Activated CD4-positive, CD25-positive, alpha-beta regulatory T cell treated with anti-CD3 and anti-CD28 coated beads, Interleukin-2, amount 50 U/mL, for 16 hours (primary cell): Measurements from ENCODE around the gene GOSR1.
"Not testable (repeated sequence)": the region's sequence is repeated elsewhere in the genome, so short reads cannot be mapped to it uniquely, and the experiment has no call there.

Experiments
- DNase-seq: peaks from one replicate; pipeline ENCODE4 v3.0.0-alpha.2; 2020; ENCODE audit warnings: low read depth, low spot score

GOSR1 gene

GRCh38 chr17:30575648-30576325 lies 98.6 kb downstream of the GOSR1 start:
- not testable (repeated sequence) for DNase-seq

GRCh38 chr17:30576326-30576861 lies 99.2 kb downstream of the GOSR1 start:
- DNase-seq, result no peak
